ENCODE measurements around the gene PNMA1. TPM values are rescaled to one million over a fixed set of nuclear protein-coding genes. Genes with fewer than 3 reads are reported as not detected.

PNMA1 gene
- total RNA-seq, 2 experiments from 2014 or later = 26.6 to 28.3 TPM

DNA sequence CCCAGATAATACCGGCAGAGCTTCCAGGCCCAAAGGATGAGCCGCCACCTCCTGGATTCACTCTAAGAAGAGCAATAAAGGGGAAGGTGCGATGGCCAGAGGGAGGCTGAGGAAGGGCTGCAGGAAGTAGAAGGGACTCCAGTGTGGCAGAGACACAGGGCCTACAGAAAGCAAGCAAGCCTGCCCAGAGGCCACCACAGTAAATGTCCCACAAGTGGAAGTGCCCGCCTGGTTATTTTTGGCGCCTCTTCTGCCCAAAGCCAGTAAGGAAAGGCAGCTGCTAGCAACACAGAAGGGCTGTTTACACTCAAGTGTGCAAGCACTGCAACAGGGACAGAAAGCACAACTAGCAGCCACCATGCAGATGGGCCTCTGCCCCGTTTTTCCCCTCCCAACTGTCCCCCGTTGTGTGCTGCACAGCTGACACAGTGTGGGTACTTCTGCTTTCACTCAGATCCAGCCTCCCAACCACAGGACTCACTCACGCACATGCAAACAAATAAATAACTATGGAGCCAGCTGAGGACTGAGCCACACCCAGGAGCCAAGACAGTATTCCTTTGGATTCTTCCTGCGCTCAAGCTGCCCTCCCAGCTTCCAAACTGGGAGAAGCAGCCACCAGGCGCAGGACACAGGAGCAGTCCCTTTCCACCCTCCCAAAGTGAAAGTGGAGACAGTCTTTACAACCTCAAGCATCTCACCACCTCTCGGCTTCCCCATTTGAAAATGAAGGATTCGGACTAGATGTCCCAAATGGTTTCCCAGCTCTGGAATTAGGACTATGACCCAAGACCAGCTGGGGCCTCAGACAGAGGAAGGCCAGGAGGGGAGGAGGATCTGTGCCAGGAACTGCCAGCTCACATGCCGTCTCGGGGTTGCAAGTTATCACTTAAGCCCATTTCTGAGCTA, 40.0 kb upstream of the PNMA1 start:
- H3K4me1 Mint-ChIP-seq = peaks cover 88% of the 10 kb centered on the region
- no peaks in the 10 kb centered on the region for H3K9me3 Mint-ChIP-seq
- H3K4me3 Mint-ChIP-seq = peak overlapping the region; percentile 93
- no peaks in the 10 kb centered on the region for H3K27me3 Mint-ChIP-seq
- H3K36me3 Mint-ChIP-seq = peaks cover 45% of the 10 kb centered on the region
- peak overlapping the region; percentile 97 for H3K27ac Mint-ChIP-seq
- DNase-seq = peak; percentile 71

DNA sequence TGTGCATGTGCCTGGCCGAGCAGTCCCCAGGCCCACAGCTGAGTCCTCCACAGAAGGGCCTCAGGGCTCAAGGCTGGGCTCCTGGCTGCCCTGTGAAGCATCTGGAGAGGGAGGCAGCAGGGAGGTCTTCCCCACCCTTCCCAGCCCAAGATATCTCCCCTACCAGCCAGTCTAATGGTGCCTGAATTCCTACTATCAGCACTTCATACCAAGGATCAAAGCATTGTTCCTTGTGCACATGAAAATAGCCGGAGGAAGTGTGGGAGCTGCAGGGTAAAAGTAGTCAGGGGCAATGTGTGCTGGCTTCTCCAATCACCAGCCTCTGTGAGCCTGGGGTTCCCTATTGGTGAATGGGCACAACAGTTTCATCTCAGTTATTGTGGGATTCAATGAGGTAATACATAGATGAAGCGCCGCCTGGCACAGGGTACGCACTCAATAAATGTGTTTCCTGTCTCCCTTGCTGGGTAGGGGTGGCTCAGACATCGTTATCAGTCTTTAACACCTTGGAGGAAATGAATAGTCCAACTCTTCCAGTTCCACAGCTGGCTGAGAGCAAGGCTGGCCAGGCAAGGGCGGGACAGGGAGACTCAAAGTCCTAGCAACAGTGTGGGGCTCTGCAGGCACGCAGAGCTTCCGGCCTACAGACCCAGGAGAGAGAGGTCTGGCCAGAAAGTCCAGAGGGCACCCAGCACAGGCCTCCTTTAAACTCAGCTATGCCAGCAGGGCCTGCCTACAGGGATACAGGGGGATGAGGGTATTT, 39.1 kb upstream of the PNMA1 start:
- Mint-ChIP-seq H3K9me3 (no peaks in the 10 kb centered on the region), H3K4me1 (peaks cover 96% of the 10 kb centered on the region), H3K27ac (peak overlapping the region; percentile 97), H3K36me3 (peaks cover 43% of the 10 kb centered on the region), H3K4me3 (peak overlapping the region; percentile 93), H3K27me3 (no peaks in the 10 kb centered on the region)
- no peak for DNase-seq

DNA sequence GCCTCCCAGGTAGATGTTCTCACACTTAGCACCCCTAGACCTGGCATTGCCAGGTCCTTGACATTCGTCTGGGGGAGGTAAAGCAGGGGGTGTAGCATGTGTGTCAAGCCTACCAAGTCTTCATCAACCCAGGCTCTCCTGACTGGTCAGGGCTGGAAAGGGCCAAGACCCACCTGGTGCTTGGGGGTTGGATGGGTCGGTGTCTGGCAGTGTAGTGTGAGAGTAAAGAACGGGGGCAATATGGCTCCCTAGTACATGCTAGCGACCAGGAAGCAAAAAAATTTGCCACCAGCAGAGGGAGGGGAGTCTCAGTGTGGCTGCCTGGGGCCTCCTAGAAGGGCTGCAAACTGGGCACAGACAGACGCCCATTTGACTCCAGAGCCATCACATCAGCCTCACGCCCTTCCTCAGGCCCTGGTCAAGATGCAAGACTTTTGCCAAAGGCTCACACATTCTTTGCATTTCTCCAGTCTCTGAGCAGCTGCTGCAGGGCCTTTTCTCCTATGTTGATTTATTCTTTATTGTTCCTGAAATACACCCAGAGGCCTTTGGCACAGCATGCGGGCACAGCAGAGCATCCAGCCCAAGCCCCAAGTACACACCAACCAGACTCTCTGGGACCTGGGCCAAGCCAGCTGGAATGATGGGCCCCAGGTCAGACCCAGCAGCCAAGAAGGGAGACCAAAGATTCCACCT, 38.3 kb upstream of the PNMA1 start:
- Mint-ChIP-seq H3K36me3 (peaks cover 38% of the 10 kb centered on the region), H3K27ac (peak overlapping the region; percentile 97), H3K9me3 (no peaks in the 10 kb centered on the region), H3K27me3 (no peaks in the 10 kb centered on the region), H3K4me1 (peaks cover 97% of the 10 kb centered on the region), H3K4me3 (peak overlapping the region; percentile 36)
- no peak for DNase-seq

DNA sequence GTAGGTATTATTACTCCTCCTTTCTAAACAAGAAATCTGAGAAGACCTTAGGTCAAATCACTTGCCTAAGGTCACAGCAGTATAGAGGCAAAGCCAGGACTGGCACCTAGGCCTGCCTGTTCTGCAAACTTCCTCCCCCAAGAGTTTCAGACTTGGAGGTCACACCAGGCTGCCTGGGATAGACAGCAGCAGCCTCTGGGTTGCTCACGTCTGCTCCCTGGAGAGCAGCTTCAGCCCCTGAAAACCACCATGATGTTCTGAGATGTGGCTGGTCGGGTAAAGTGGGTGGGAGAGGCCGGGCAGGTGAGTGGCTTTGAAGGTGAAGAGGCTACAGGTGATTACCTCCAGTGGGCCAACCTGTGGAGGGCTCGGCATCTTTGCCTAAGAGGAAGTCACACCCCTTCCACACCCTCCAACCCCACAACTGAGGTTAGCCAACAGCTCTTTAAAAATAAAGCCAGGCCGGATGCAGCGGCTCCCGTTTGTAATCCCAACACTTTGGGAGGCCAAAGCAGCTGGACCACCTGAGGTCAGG, 37.0 kb upstream of the PNMA1 start:
- Mint-ChIP-seq H3K4me3 (no peak overlapping the region), H3K9me3 (no peaks in the 10 kb centered on the region), H3K27ac (peak overlapping the region; percentile 84), H3K36me3 (peaks cover 33% of the 10 kb centered on the region), H3K27me3 (no peaks in the 10 kb centered on the region), H3K4me1 (peaks cover 95% of the 10 kb centered on the region)
- DNase-seq = no peak

- DNase-seq = no peak
- Mint-ChIP-seq H3K27me3 (no peaks in the 10 kb centered on the region), H3K4me1 (peaks cover 93% of the 10 kb centered on the region), H3K36me3 (peaks cover 30% of the 10 kb centered on the region), H3K9me3 (no peaks in the 10 kb centered on the region), H3K27ac (no peak overlapping the region), H3K4me3 (no peak overlapping the region)
These were observed 36.3 kb upstream of the PNMA1 start for GRCh38 chr14:73750531-73750901.

GRCh38 chr14:73749706-73750530, 35.7 kb upstream of the PNMA1 start:
- peaks cover 30% of the 10 kb centered on the region for H3K36me3 Mint-ChIP-seq
- H3K4me3 Mint-ChIP-seq = no peak overlapping the region
- H3K4me1 Mint-ChIP-seq = peaks cover 93% of the 10 kb centered on the region
- H3K9me3 Mint-ChIP-seq = no peaks in the 10 kb centered on the region
- H3K27me3 Mint-ChIP-seq = no peaks in the 10 kb centered on the region
- no peak for DNase-seq
- peak overlapping the region; percentile 58 for H3K27ac Mint-ChIP-seq

GRCh38 chr14:73748858-73749357, 34.7 kb upstream of the PNMA1 start:
- H3K27ac Mint-ChIP-seq = peak overlapping the region; percentile 68
- H3K9me3 Mint-ChIP-seq = no peaks in the 10 kb centered on the region
- H3K4me1 Mint-ChIP-seq = peaks cover 93% of the 10 kb centered on the region
- H3K36me3 Mint-ChIP-seq = peaks cover 27% of the 10 kb centered on the region
- H3K27me3 Mint-ChIP-seq = no peaks in the 10 kb centered on the region
- H3K4me3 Mint-ChIP-seq = no peak overlapping the region
- DNase-seq = no peak

GRCh38 chr14:73747379-73748211, 33.4 kb upstream of the PNMA1 start:
- Mint-ChIP-seq H3K4me3 (peak overlapping the region; percentile 14), H3K27me3 (no peaks in the 10 kb centered on the region), H3K27ac (peak overlapping the region; percentile 66), H3K4me1 (peaks cover 94% of the 10 kb centered on the region), H3K9me3 (no peaks in the 10 kb centered on the region), H3K36me3 (peaks cover 29% of the 10 kb centered on the region)
- DNase-seq = no peak

GRCh38 chr14:73746520-73747378, 32.6 kb upstream of the PNMA1 start:
- no peak for DNase-seq
- no peaks in the 10 kb centered on the region for H3K9me3 Mint-ChIP-seq
- no peaks in the 10 kb centered on the region for H3K27me3 Mint-ChIP-seq
- peaks cover 21% of the 10 kb centered on the region for H3K36me3 Mint-ChIP-seq
- peaks cover 94% of the 10 kb centered on the region for H3K4me1 Mint-ChIP-seq
- H3K27ac Mint-ChIP-seq = peak overlapping the region; percentile 66
- H3K4me3 Mint-ChIP-seq = no peak overlapping the region

DNA sequence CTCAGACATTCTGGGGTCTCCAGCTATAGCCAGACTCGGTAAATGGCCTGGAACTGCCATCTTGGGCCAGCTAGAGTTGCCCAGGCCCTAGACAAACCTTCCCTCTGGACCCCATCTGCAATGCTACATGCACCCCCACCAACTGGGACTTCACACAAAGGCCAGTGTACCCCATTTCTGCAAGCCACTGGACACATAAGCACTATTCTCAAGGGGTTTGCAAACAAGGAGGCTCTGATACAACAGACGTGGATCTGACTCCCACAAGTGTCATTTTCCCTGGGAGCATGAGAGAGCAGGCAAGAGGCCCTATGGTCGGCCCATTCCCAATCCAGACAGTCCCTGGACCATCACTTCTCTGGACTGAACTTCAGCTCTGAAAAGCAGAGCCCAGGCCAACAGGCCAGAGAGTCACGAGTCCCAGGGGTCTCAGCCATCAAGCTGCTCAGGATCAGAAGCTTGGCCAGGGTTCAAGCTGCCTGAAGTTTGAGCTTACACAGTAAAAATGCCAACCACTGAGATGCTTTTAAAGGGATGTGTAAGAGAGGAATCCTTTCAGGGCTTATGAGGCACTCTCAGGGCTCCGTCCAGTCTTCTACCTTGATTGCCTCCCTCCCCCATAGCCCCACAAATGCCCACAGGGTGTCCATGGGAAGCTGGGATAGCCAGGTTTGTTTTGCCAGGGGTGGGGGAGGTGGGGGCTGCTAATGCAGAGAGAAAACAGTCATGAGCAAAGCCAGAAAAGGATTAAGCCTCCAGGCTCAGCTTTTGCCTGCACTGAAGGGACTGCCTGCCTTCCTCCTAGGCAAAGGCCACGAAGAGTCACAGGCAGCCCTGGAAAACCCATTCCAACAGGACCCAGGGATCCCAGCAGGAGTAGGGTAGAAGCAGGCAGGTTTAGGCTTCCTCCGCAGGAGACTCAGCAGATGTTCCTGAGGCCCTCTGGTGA, 31.7 kb upstream of the PNMA1 start:
- peaks cover 21% of the 10 kb centered on the region for H3K36me3 Mint-ChIP-seq
- no peak for DNase-seq
- H3K4me1 Mint-ChIP-seq = peaks cover 92% of the 10 kb centered on the region
- no peaks in the 10 kb centered on the region for H3K9me3 Mint-ChIP-seq
- no peak overlapping the region for H3K4me3 Mint-ChIP-seq
- no peaks in the 10 kb centered on the region for H3K27me3 Mint-ChIP-seq
- H3K27ac Mint-ChIP-seq = peak overlapping the region; percentile 95

GRCh38 chr14:73744874-73745529, 30.8 kb upstream of the PNMA1 start:
- Mint-ChIP-seq H3K4me1 (peaks cover 93% of the 10 kb centered on the region), H3K27ac (peak overlapping the region; percentile 95), H3K36me3 (peaks cover 20% of the 10 kb centered on the region), H3K27me3 (no peaks in the 10 kb centered on the region), H3K9me3 (no peaks in the 10 kb centered on the region), H3K4me3 (peak overlapping the region; percentile 79)
- no peak for DNase-seq
